Mesenchymal stem cell (in vitro differentiated cells and primary cell): Measurements from ENCODE around the gene RNF126.
"Not testable (repeated sequence)": the region's sequence is repeated elsewhere in the genome, so short reads cannot be mapped to it uniquely, and the experiment has no call there.

Source experiments
- DNase-seq: peaks from one replicate; pipeline ENCODE4 v3.0.0-alpha.2; 2013
- H2AFZ ChIP-seq: one replicate; pipeline ENCODE4 v1.6.1; 2013; ENCODE audit warnings: low read depth, mild to moderate bottlenecking, control low read depth, inconsistent platforms, low read length, moderate library complexity
- H2AK5ac ChIP-seq: 2 replicates; pipeline ENCODE4 v1.6.1; 2013; ENCODE audit warnings: low read length, moderate library complexity, mild to moderate bottlenecking, inconsistent platforms; ENCODE audit not compliant: severe bottlenecking
- H2BK120ac ChIP-seq: one replicate; pipeline ENCODE4 v1.6.1; 2013; ENCODE audit warnings: low read depth, mild to moderate bottlenecking, inconsistent platforms, low read length, moderate library complexity
- H2BK12ac ChIP-seq, 2 experiments: one replicate each; pipeline ENCODE4 v1.6.1; 2013; ENCODE audit warnings: inconsistent platforms in 2 of 2, low read length in 2 of 2, mild to moderate bottlenecking in 2 of 2, moderate library complexity in 2 of 2, control low read depth in 1 of 2
- H2BK15ac ChIP-seq: one replicate; pipeline ENCODE4 v1.6.1; 2013; ENCODE audit warnings: mild to moderate bottlenecking, low read depth, inconsistent platforms; ENCODE audit not compliant: poor library complexity, severe bottlenecking
- H2BK5ac ChIP-seq: 2 replicates; pipeline ENCODE4 v1.6.1; 2013; ENCODE audit warnings: low read depth, mild to moderate bottlenecking, low read length, control low read depth, inconsistent platforms; ENCODE audit not compliant: poor library complexity, severe bottlenecking
- H3K14ac ChIP-seq, 2 experiments: one replicate each; pipeline ENCODE4 v1.6.1; 2013; ENCODE audit warnings: inconsistent platforms in 2 of 2, low read length in 2 of 2, control low read depth in 1 of 2, mild to moderate bottlenecking in 1 of 2, moderate library complexity in 1 of 2
- H3K18ac ChIP-seq, 2 experiments: one replicate each; pipeline ENCODE4 v1.6.1; 2013; ENCODE audit warnings: inconsistent platforms in 2 of 2, low read length in 2 of 2, control low read depth in 1 of 2, low read depth in 1 of 2, mild to moderate bottlenecking in 1 of 2
- H3K23ac ChIP-seq, 2 experiments: one replicate each; pipeline ENCODE4 v1.6.1; 2013; ENCODE audit warnings: inconsistent platforms in 2 of 2, low read length in 2 of 2, mild to moderate bottlenecking in 2 of 2, moderate library complexity in 2 of 2, control low read depth in 1 of 2
- H3K27ac ChIP-seq: 2 replicates; pipeline ENCODE4 v1.5.1; 2013; ENCODE audit warnings: mild to moderate bottlenecking, moderate library complexity, low read length, control low read depth, inconsistent platforms; ENCODE audit not compliant: poor library complexity, severe bottlenecking
- H3K27me3 ChIP-seq, 2 experiments: 2 replicates each; pipeline versions ENCODE4 v1.6.1 to v1.7.0; 2013; ENCODE audit warnings: low read length in 2 of 2, mild to moderate bottlenecking in 2 of 2, moderate library complexity in 2 of 2, control low read depth in 1 of 2, inconsistent platforms in 1 of 2; ENCODE audit not compliant: control insufficient read depth in 1 of 2, insufficient read depth in 1 of 2
- H3K36me3 ChIP-seq, 2 experiments: 2 replicates each; pipeline versions ENCODE4 v1.6.1 to v1.7.0; 2013; ENCODE audit warnings: low read length in 2 of 2, control low read depth in 1 of 2, inconsistent platforms in 1 of 2, low read depth in 1 of 2, mild to moderate bottlenecking in 1 of 2; ENCODE audit not compliant: insufficient read depth in 2 of 2, control insufficient read depth in 1 of 2
- H3K4ac ChIP-seq, 2 experiments: one replicate each; pipeline ENCODE4 v1.6.1; 2013; ENCODE audit warnings: inconsistent platforms in 2 of 2, low read length in 2 of 2, mild to moderate bottlenecking in 2 of 2, moderate library complexity in 2 of 2, control low read depth in 1 of 2, low read depth in 1 of 2
- H3K4me1 ChIP-seq: 2 replicates; pipeline ENCODE4 v1.6.1; 2013; ENCODE audit warnings: low read depth, low read length, control low read depth; ENCODE audit not compliant: control insufficient read depth, insufficient read depth
- H3K4me2 ChIP-seq: 2 replicates; pipeline ENCODE4 v1.6.1; 2013; ENCODE audit warnings: low read length, mild to moderate bottlenecking, inconsistent platforms; ENCODE audit not compliant: poor library complexity, severe bottlenecking
- H3K4me3 ChIP-seq, 2 experiments: 2 replicates each; pipeline versions ENCODE4 v1.5.1 to v1.7.0; 2013; ENCODE audit warnings: low read length in 2 of 2, mild to moderate bottlenecking in 2 of 2, control low read depth in 1 of 2, low read depth in 1 of 2; ENCODE audit not compliant: insufficient read depth in 1 of 2
- H3K79me1 ChIP-seq: replicated peaks from 2 replicates; pipeline ENCODE4 v1.6.1; 2013; ENCODE audit warnings: mild to moderate bottlenecking, control low read depth, low read length, inconsistent platforms; ENCODE audit not compliant: poor library complexity, severe bottlenecking
- H3K9ac ChIP-seq: 2 replicates; pipeline ENCODE4 v1.7.0; 2013; ENCODE audit warnings: mild to moderate bottlenecking, low read length, moderate library complexity
- H3K9me3 ChIP-seq: 2 replicates; pipeline ENCODE4 v1.7.0; 2013; ENCODE audit warnings: mild to moderate bottlenecking, low read length; ENCODE audit not compliant: control insufficient read depth
- H4K8ac ChIP-seq: one replicate; pipeline ENCODE4 v1.6.1; 2013; ENCODE audit warnings: inconsistent platforms, mild to moderate bottlenecking, low read length, moderate library complexity
- H4K91ac ChIP-seq: one replicate; pipeline ENCODE4 v1.6.1; 2013; ENCODE audit warnings: mild to moderate bottlenecking, low read length, inconsistent platforms
- WGBS: methylation state at CpG from one replicate; pipeline ENCODE4 v1.1.7; 2013; ENCODE audit warnings: mixed read lengths; 5-methylcytosine and 5-hydroxymethylcytosine counted together

Gene RNF126

DNA sequence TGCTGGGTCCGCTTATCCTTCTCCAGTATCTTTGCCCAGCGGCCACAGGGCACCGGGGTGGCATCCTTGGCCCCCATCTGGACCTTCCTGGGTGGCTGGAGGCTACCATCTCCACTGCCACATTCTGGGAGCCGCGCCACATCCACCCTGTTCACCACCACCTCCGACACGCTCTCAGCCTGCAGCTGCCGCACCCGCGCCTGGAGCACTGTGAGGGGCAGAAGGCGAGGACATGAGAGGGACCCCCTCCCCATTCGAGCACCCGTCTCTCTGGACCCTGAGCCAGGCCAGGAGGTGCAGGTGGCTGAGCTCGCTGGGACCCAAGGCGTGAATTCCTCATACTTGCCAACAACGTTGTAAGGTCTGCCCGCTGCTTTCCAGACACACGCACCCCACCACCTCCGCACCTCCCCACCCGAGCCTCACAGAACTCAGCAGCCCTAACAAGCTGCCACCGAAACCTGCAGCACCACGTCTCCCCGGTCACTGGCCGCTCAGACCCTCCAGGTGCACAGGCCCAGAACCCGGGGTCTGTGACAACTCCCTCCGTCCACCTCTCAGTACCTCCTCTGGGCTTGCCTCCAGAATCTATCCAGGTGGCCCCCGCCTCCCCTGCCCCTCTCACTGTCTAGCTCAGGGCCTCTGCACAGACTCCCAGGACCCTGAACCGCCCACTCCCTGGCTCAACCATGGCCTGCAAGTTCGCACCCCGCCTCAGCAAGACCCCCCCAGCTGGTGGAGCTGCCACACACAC lies 32.9 kb downstream of the RNF126 start:
- no peak overlapping the region for H3K23ac ChIP-seq
- no peak overlapping the region for H4K8ac ChIP-seq
- H3K27ac ChIP-seq: no peak overlapping the region
- H2BK120ac ChIP-seq: no peak overlapping the region
- H3K36me3 ChIP-seq: peaks cover 26 to 29% of the 10 kb centered on the region in 2 experiments
- no peak overlapping the region for H3K4ac ChIP-seq
- H3K4me2 ChIP-seq: no peak overlapping the region
- no peak overlapping the region for H2BK12ac ChIP-seq
- no peak overlapping the region for H2AK5ac ChIP-seq
- no peak overlapping the region for H2BK5ac ChIP-seq
- H2AFZ ChIP-seq: no peak overlapping the region
- H2BK15ac ChIP-seq: no peak overlapping the region
- no peak overlapping the region for H3K14ac ChIP-seq
- no peak overlapping the region for H4K91ac ChIP-seq
- DNase-seq: no peak
- H3K4me3 ChIP-seq: no peak overlapping the region
- H3K9me3 ChIP-seq: no peaks in the 10 kb centered on the region
- peaks cover 22% of the 10 kb centered on the region for H3K79me1 ChIP-seq
- H3K4me1 ChIP-seq: peaks cover 27% of the 10 kb centered on the region
- no peak overlapping the region for H3K18ac ChIP-seq
- H3K9ac ChIP-seq: no peak overlapping the region
- no peaks in the 10 kb centered on the region for H3K27me3 ChIP-seq
- WGBS: 94% methylated on average over 30 of the region's 30 CpGs

DNA sequence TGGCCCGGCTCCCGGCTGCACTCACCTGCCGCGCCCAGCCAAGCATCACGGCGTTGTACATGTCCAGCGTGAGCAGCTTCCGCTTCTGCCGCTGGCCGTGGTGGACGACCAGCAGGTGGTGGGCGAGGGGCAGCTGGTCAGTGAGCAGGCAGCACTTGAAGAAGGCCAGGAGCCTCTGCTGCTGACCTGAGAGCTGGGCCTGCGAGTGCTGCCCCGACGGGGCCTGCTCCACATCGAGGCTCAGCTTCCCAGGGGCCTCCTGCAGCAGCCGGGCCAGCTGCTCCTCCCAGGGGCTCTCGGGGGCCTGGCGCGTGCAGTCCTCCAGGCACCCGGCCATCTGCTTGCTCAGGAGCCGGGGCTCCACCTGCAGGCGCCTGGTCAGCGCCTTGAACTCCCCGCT lies 33.5 kb downstream of the RNF126 start:
- not testable (repeated sequence) for H2AK5ac ChIP-seq, H2BK5ac ChIP-seq, H4K91ac ChIP-seq, H3K23ac ChIP-seq, H3K4ac ChIP-seq, H2AFZ ChIP-seq, H2BK12ac ChIP-seq, H4K8ac ChIP-seq, DNase-seq, H3K27ac ChIP-seq, H2BK15ac ChIP-seq, H3K18ac ChIP-seq, H3K14ac ChIP-seq, H3K4me2 ChIP-seq, H3K4me3 ChIP-seq, H3K9me3 ChIP-seq, H3K27me3 ChIP-seq, H3K9ac ChIP-seq, H2BK120ac ChIP-seq
- Histone ChIP-seq H3K36me3 (peaks cover 31 to 35% of the 10 kb centered on the region in 2 experiments), H3K79me1 (peaks cover 25% of the 10 kb centered on the region), H3K4me1 (peaks cover 31% of the 10 kb centered on the region)
- WGBS: 91% methylated on average over 20 of the region's 25 CpGs

DNA sequence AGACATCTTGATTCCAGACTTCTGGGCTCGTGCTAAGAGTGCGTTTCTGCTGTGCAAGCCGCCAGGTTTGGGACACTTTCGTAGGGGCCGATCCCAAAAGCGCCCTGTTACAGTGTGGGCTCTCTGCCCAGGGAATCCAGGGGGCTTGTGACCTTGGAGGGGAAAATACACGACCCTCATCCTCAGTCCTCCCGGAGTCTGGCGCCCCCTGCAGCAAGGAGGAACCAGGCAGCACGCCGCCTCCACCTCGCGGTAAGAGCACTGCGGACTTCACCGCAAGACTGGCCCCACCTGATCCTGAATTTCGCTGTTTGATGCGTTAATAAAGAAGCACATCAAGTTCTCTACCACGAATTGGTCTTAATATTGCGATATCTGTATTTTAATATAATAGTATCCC lies 34.8 kb downstream of the RNF126 start:
- H4K91ac ChIP-seq: no peak overlapping the region
- H3K27ac ChIP-seq: no peak overlapping the region
- H3K4me2 ChIP-seq: no peak overlapping the region
- H3K79me1 ChIP-seq: peaks cover 20% of the 10 kb centered on the region
- H3K4me1 ChIP-seq: peaks cover 37% of the 10 kb centered on the region
- no peak overlapping the region for H3K18ac ChIP-seq
- DNase-seq: no peak
- H3K14ac ChIP-seq: no peak overlapping the region
- no peak overlapping the region for H2BK15ac ChIP-seq
- H2BK120ac ChIP-seq: no peak overlapping the region
- H4K8ac ChIP-seq: no peak overlapping the region
- H3K36me3 ChIP-seq: peaks cover 42% of the 10 kb centered on the region in 2 experiments
- H3K27me3 ChIP-seq: no peaks in the 10 kb centered on the region
- no peak overlapping the region for H3K9ac ChIP-seq
- H3K23ac ChIP-seq: no peak overlapping the region
- H3K9me3 ChIP-seq: no peaks in the 10 kb centered on the region
- H2BK5ac ChIP-seq: no peak overlapping the region
- H2AFZ ChIP-seq: no peak overlapping the region
- H3K4me3 ChIP-seq: no peak overlapping the region
- H3K4ac ChIP-seq: no peak overlapping the region
- WGBS: 92% methylated on average over 16 of the region's 19 CpGs
- no peak overlapping the region for H2AK5ac ChIP-seq
- no peak overlapping the region for H2BK12ac ChIP-seq

DNA sequence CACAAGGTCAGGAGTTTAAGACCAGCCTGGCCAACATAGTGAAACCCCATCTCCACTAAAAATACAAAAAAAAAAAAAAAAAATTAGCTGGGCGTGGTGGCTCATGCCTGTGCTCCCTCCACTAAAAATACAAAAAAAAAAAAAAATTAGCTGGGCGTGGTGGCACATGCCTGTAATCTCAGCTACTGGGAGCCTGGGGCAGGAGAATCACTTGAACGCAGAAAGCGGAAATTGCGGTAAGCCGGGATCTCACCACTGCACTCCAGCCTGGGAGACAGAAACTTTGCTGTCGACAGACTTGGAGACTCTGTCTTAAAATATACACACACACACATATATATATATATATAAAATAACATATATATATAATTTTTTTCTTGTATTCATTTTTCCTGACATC lies 36.4 kb downstream of the RNF126 start:
- not testable (repeated sequence) for H3K4ac ChIP-seq, H2BK5ac ChIP-seq, H4K91ac ChIP-seq, H2BK12ac ChIP-seq, H3K4me2 ChIP-seq, H3K14ac ChIP-seq, H3K18ac ChIP-seq, H3K9ac ChIP-seq, DNase-seq, H2BK15ac ChIP-seq, H3K9me3 ChIP-seq, H3K27ac ChIP-seq, H3K27me3 ChIP-seq, H4K8ac ChIP-seq, H2BK120ac ChIP-seq, H3K4me3 ChIP-seq, H2AK5ac ChIP-seq, H3K23ac ChIP-seq, H2AFZ ChIP-seq
- WGBS: 84% methylated on average over 4 of the region's 7 CpGs
- Histone ChIP-seq H3K36me3 (peaks cover 42 to 58% of the 10 kb centered on the region in 2 experiments), H3K79me1 (peaks cover 17% of the 10 kb centered on the region), H3K4me1 (peaks cover 35% of the 10 kb centered on the region)
